NCI-H2171 (cell line): ENCODE results near the gene GLP1R.

Experiments
- DNase-seq: peaks from one replicate; lab custom pipeline; 2025; lab: John Stamatoyannopoulos, UW

GLP1R gene

DNA sequence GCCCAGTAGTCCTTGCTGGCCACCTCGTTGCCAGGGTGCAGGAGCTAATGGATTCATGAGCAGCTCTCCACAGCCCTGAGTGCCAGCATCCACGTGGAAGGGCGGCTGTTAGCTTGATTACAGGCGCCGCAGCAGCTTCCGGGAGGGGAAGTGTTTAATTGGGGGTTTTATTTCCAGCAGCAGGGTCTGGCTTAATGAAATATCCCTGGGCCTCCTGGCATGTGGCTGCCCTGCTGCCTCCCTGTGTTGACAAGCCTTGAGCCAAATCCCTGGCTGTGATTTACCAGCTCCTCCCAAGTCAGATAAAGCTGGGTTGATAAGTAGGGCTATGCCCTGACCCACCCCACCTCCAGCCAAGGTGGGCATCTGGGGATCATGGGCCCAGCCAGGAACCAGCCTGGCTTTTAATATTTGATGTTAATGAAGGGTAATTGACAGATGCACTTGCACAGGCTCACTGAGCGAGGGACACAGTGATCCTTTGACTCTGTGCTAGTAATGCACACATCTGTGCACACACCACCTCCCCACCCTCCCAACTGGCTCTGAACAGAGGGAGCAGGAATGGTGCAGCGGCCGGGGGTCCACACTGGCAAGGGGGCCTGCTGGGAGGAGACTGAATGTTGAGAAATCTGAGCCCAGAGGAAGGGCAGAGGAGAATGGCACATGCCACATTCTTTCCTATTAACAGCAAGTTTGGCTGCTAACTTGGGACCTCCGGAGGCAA lies 13.6 kb downstream of the GLP1R start:
- no peak for DNase-seq

DNA sequence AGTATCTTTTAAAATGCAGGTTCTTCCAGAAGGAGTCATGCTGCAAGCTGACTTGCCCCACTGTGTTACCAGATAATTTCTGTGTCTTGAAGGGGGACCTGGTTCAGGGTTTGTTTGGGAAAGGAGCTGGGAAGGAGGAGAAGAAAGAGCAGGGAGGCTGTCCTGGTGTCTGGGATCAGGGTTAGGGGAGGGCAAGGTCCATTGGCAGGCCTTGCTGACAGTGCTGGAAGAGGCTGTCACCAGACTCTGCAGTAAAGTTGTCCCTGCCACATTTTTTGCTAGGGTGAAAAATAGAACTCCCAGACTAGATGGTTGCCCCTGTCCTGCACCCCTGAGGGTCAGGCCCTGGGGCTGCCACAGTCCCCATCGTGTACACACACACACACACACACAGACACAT lies 14.9 kb downstream of the GLP1R start:
- no peak for DNase-seq

DNA sequence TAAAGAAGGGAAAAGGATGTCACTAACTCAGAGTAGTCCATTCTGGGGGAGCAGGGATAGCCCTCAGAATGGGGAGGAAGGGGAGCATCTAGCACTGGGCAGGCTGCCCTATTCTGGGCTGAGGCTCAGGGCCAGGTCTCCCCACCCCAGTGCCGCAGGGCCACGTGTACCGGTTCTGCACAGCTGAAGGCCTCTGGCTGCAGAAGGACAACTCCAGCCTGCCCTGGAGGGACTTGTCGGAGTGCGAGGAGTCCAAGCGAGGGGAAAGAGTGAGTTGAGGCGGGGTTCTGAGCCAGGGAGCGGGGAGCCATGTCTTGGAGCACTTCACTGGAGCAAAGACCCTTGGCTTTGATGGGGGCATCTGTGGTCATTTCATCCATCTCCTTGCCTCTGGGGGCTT lies 17.0 kb downstream of the GLP1R start:
- DNase-seq, result no peak

DNA sequence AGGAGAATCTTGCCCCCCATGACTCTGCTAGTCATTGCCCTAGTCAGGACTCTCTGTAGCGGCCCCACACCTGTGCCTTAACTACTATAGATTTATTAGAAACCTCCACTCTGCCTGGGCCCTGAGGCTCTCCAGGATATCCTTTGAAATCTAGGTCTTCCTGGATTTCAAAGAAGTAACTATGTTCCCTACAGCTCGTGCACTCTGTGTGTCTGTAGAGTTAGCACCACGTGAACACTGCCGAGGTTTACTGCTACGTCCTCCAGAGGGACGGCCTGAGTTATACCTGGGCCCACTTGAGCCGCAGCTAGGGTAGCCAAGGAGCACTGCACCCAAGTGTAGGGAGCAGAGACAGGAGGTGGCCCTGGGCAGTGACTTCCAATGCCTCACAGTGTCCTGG lies 19.8 kb downstream of the GLP1R start:
- no peak for DNase-seq

DNA sequence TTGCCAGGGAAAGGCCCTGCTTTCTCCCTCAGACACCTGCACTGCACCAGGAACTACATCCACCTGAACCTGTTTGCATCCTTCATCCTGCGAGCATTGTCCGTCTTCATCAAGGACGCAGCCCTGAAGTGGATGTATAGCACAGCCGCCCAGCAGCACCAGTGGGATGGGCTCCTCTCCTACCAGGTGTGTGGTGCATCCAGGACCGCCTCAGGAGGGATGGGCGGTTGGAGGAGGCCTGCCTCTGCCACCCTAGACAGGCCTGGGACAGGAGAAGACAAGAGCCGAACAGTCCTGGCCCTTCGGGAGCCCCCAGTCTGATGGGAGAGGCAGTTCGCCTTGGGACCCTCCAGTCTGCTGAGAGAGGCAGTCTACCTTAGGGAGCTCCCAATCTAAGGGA lies 24.2 kb downstream of the GLP1R start:
- DNase-seq, result no peak

DNA sequence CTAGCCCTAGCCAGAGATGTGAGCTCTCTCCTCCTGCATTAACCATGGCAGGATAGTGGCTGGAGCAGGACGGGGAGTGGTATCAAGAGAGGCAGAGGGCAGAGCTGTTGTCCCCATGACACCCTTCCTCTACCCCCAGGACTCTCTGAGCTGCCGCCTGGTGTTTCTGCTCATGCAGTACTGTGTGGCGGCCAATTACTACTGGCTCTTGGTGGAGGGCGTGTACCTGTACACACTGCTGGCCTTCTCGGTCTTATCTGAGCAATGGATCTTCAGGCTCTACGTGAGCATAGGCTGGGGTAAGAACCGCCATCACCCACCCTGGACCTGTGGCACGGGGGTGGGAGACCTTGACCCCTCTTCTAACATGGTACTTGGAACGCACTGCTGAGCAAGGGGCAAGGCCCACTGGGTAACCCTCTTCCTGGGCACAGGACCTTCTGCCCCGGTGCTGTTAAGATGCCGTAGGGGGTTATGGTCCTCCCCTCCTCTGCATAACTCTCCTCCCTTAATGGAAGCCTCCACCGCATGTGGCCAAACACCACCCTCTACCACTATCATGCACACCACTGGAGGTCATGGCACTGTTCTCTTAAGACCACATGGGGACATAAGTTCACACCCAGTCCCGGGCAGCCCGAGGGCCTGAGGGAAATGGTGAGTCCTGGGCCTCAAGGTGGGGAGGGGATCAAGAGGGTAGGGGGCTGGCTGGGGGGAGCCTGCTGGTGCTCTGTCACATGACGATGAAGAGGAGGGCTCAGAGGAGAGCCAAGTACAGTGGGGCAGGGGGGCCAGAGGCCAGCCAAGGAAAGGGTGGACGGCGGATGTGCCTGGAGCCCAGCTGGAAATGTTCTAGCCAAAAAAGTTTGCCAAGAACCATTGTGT lies 25.1 kb downstream of the GLP1R start:
- no peak for DNase-seq

DNA sequence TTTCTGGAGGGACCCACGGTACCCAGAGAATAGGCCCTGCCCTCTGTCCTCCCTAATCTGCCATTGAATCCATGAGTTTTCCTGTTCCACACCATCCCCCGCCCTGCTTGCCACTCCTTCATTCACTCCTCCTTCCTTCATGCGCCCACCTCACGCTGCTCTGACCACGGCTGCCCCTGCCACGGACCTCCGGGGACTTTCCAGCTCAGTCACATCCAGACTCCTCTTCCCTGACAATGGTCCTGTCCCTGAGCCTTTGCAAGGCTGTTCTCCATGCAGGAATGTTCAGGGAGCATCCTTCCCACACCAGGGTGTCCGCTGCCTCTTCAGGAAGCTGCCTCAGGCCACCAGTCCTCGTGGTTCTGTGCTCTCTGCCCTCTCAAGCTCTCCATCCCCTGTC lies 25.9 kb downstream of the GLP1R start:
- DNase-seq, result no peak

DNA sequence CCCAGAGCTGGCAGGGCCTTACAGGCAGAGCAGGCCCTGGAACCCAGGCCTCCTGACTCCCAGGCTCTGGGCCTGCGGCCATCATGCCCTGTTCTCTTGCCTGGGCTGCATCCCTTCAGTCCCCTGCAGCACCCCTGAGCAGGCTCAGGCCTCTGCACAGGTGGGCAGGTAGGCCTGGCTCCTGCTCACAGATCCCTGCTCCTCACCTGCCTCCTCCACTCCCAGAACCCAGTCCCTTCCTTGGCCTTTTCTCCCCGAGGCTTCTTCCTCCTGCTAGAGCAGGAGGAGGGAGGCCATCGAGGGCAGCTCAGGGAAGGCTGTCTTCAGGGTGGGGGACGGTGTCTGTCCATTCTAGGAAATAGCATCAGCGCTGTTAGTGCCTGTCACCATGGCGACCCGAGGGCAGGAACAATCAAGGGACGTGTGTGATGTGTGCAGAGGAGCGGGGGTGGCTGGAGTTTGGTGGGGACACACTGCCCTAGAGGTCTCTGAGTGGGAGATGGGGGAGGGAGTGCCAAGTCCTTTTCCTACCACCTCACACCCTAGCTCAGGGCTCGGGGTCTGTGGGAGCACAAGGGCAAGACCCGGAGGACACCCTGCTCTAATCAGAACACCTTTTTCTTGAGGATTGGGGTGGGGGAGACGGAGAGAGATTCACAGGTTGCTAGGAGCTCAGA lies 26.6 kb downstream of the GLP1R start:
- DNase-seq, result no peak

DNA sequence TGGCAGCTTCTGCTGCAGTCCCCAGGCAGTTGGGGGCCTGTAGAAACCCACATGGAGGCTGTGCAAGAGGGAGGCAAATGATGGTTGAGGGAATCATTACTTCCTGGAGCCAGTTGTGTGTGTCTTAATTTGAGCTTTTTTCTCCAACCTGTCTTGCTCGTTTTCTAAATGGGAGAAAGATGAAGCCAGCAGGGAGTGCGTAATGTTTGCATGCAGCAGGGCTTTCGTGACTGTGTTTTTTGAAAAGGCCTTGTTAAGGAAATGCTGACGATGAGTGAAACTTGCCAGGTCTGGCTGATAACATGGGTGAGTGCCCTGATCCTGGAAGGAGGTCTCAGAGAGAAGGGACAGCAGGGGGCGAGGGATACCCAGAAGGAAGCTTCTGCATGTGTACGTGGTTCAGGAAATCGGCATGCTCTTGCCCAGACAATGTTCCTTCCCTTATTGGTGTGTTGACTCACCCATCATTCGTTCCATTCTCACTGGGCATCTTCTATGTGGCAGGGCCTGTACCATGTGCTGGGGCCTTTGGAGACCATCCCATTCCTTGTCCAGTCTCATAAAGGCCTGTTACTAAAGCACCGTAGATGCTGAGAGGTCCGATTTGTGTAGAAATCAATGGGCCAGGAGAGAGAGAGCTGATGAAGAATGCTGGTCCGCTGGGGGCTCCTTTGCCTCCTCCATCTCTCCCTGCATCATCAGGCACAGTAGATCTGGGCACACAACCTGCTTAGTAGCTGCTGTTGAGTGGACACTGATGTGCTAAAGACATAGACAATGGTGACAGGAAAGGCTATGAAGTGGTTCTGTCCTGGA lies 27.4 kb downstream of the GLP1R start:
- no peak for DNase-seq

DNA sequence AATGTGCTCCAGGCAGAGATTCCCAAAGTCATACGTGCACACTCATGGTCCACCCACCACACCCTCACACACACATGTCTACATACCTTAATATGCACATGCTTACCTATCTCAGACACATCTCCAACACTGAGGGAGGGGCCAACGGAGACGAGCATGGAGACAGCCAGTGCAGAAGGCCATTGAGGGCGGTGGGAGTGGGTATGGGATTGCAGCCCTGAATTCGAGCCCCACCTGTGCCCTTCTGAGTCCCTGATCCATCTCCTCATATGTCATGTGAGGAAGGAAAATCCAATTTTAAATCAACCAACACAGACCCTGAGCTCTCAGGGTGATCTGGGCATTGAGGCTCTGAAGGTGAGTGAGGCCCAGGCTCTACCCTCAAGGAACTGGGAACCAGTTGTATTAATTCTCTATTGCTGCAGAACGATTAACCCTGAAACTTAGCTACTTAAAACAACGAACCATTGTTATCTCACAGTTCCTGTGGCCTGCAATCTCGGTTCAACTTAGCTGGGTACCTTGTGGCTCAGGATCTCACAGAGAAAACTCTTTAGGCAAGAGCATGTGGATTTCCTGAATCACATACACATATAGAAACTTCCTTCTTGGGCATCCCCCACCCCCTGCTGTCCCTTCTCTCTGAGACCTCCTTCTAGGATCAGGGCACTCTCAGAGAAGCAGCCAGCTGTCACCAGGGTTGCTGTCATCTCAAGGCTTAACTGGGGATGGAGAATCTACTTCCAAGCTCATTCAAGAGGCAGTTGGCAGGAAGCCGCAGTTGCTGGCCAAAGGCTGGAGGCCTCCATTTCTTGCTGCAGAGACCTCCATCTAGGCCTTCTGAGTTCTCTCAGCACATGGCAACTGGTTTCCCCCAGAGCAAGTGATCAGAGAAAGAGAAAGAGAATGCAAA lies 28.3 kb downstream of the GLP1R start:
- DNase-seq, result no peak

DNA sequence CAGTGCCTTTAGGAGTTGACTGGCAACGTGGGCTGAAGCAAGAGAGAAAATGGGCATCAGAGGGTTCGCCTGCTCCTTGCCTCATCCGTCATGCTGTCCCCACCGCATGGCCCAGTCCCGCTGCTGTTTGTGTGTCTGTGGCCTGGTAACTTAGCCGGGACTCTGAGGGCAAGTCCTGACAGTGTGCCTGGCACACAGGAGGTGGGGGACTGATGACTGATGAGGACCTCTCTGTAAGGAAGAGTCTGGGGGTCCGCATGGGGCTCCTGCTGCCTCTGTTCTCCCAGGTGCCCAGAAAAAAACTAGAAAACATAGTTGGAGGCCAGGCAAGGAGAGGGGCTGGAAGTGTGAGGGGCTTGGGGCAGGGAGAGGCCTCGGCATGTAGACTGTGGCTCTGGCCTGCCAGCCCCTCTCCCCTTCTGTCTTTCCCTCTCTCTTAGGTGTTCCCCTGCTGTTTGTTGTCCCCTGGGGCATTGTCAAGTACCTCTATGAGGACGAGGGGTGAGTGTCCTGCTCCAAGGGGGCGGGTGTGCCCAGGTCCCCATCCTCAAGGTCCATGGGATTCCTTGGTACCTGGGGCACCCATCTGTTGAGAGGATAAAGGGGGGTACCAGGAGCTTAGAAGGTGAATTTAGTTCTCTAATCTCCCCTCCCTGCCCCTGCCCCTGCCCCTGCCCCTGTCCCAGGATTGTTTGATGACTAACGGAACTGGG lies 29.5 kb downstream of the GLP1R start:
- no peak for DNase-seq

DNA sequence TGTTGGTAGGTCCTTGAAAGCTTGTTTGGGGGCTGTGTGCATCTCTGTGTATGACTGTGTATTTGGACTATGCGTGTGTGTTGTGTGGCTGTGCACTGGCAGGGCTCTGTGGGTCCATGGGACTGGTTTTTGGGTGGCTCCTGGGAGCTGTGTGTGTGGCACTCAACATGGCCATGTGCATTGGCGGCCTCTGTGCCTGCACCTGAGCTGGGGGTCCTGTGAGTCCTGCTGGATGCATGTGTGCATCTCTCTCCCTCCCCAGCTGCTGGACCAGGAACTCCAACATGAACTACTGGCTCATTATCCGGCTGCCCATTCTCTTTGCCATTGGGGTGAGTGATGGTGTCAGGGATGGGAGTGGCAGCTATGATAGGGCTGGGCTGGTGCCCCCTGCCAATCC lies 30.1 kb downstream of the GLP1R start:
- DNase-seq, result no peak

DNA sequence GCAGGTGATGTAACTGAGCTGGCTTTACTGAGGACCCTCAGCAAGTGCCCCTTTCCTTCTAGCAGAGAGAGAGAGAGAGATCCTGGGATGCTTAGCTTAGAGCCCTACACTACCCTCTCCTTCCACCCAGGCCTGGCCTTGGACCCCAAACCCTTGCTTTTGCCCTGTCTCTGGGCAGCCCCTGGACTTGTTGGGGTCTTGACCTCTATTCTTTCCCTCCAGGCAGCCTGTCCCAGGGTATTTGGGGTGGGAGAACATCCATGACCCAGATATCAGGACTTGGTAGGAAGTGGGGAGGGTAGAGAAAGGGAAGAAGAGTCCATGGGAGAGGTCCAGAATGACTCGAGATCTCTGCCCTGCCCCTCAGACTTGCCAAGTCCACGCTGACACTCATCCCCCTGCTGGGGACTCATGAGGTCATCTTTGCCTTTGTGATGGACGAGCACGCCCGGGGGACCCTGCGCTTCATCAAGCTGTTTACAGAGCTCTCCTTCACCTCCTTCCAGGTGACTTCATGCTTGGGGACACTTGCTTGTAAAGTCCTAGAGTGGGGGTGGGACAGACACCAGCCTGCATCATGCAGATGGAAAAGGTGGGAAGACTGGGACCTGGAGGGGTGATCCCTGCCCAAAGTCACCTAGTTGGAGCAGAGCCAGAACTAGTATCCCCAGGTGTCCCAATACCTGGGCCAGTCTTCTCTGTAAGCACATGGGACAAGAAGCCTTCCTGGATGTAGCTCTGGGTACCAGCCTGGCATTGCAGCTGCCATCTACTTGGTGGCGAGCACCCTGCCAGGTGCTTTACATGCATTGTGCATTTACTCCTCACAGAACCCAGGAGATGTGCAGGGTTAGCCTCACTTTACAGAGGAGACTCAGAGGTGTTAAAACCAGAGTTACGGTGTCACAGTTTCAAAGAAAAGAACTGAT lies 30.9 kb downstream of the GLP1R start:
- no peak for DNase-seq

DNA sequence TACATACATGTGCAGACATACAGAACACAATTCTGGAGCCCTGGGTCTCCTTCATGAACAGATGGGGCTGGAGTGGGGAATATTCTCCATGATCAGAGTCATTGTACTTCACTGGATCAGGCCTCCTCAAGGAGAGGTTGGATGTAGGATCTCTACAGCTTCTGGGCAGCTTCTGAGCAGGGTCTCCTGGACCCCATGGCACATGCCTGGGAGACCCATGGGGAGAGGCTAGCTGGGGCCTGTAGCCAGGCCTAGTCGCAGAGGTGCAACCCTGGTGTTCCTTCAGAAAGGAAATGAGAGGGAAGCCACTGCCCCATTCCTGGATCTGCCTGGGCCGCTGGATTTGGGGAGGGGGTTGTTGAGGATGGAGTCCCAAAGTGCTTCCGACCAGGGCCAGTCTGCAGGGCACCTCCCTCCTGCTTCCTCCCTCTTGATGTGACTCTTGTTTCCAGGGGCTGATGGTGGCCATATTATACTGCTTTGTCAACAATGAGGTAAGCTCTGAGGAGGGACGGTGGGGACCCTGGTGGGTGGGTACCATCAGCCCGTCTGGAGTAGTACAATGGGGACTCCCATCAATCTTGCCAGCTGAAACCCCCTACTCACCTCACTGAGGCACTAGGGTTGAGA lies 31.8 kb downstream of the GLP1R start:
- no peak for DNase-seq

DNA sequence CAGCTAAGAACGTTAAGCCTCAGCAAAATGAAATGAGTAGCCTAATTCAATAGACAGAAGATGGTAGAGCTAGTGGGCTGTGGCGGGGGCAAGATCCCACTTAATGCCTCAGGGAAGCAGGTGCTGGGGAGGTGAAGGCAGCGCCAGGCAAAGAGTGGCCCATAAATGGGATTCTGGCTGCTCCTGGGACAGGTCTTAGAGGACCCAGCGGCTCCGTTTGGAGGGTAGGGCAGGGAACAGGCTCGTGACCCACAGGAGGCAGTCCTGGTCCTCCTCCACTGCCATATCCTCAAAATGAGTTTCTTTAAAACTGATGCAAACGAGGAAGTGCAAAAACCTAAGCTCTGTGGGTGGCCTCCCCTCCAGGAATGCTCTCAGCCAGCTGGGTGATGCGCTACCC lies 33.7 kb downstream of the GLP1R start:
- no peak for DNase-seq

DNA sequence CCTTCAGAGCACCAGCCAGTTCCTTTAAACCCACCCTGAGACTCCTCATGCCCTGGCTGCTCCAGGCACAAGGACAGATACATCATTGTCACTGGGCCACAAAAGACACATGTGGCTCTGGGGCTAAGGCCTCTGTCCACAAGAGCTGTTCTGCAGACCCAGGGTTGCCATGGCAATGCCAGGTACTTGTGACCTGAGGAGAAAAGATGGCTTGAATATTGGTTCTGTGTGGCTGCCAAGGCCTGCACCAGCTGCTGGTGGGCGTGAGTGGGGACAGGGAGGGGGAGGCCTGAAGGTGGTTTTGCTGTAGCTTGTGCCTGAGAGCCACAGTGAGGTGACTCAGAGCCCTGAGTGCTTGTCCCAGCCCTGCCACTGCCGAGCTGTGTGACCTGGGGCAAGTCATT lies 34.7 kb downstream of the GLP1R start:
- no peak for DNase-seq

DNA sequence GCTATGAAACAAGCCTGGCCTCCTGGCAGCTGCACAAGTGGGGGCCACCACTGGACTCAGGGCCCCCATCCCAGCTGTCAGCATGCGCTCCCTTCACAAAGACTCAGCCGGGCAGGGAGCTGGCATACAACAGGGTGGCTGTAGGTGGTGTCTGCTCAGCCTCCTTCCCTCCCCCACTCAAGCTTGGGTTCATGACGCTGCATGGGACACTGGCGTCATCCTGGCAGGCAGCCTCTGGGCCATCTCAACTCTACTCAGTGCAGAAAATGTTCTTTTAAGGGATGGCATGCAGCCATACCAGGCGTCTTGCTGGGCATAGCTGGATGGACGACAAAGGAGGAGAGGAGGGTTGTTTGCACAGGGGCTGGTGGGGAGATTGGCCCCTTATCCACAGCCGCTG lies 35.9 kb downstream of the GLP1R start:
- no peak for DNase-seq

DNA sequence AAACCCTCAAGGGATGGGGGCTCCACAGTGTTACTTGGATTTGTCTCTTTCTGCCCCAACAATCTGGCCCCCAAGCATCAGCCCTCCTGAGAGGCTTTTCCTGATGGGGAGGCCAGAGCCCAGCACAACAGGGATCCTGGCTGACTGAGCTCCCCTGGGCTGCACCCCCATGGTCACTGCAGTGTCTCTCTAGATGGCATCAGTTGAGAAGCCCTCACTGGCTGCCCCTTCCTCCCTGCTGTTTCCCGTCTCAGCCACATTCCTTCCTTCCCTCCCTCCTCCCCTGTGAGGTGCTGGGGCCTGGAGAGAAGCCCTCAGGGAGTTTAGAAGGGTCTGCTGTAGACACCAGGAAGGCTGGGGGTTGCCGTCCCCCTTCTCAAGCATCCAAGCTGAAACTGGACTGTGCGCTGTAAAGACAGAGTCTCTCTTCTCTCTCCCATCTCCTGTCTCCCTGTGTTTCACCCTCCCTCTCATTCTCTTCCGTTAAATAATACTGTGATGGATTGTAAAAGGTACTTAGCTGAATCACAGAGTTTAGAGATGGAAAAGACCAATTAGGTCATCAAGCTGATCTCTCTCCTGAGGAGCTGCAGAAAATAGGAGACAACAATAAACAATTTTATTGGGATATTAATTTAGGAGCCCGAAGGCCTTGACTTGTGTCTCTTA lies 36.7 kb downstream of the GLP1R start:
- DNase-seq, result no peak
